PC-3 (cell line): Measurements from ENCODE around the gene CNTFR. TPM values are rescaled to one million over a fixed set of nuclear protein-coding genes. Genes with fewer than 3 reads are reported as not detected.

Experiments used
- ATAC-seq: fragments of 200-7000 bp; cut with Tn5 transposase; 2 replicates; pipeline ENCODE4 v1.9.1; 2020; ENCODE audit warnings: mild to moderate bottlenecking, moderate library complexity
- BruUV-seq: library from RNA; stranded (reverse); fragments of 400-500 nt; replicated peaks from 2 replicates; lab custom pipeline; 2021; lab: Mats Ljungman, UMichigan
- CTCF ChIA-PET: fragments of 300-600 bp; sonication (Branson Sonifier 250); formaldehyde crosslinking; loops from one replicate; lab custom pipeline; 2022; ENCODE audit warnings: antibody characterized with exemption; lab: Charles Lee
- POLR2A ChIA-PET: fragments of 300-600 bp; sonication (Branson Sonifier 250); formaldehyde crosslinking; loops from one replicate; lab custom pipeline; 2022; ENCODE audit warnings: antibody characterized with exemption; ENCODE audit not compliant: unreplicated experiment; lab: Charles Lee
- DNase-seq: peaks from one replicate; pipeline ENCODE4 v3.0.0-alpha.2; 2015
- H2AFZ ChIP-seq: fragments of 300-600 bp; sonication (generic); 2 replicates; pipeline ENCODE4 v1.6.0; 2016; ENCODE audit warnings: antibody characterized with exemption, low read length
- H3F3A ChIP-seq: fragments of 300-600 bp; sonication (generic); one replicate; pipeline ENCODE4 v1.6.0; 2017; ENCODE audit warnings: antibody characterized with exemption, low read length, control low read depth, mild to moderate bottlenecking; ENCODE audit not compliant: unreplicated experiment
- H3K27ac ChIP-seq: fragments of 300-600 bp; sonication (generic); 2 replicates; pipeline ENCODE4 v1.5.1; 2016; ENCODE audit warnings: mild to moderate bottlenecking, low read length
- H3K27me3 ChIP-seq: fragments of 300-600 bp; sonication (generic); 2 replicates; pipeline ENCODE4 v1.6.1; 2016; ENCODE audit warnings: low read length, mixed read lengths
- H3K36me3 ChIP-seq: fragments of 300-600 bp; sonication (generic); 2 replicates; pipeline ENCODE4 v1.6.1; 2016; ENCODE audit warnings: low read depth, mixed run types, low read length, mixed read lengths
- H3K4me1 ChIP-seq: fragments of 300-600 bp; sonication (generic); 2 replicates; pipeline ENCODE4 v1.5.1; 2016; ENCODE audit warnings: low read length; ENCODE audit not compliant: insufficient read depth
- H3K4me2 ChIP-seq: fragments of 300-600 bp; sonication (generic); 2 replicates; pipeline ENCODE4 v1.6.0; 2016; ENCODE audit warnings: low read length
- H3K4me3 ChIP-seq: fragments of 300-600 bp; sonication (generic); 2 replicates; pipeline ENCODE4 v1.5.1; 2016; ENCODE audit warnings: mild to moderate bottlenecking, low read length, mixed read lengths
- H3K79me2 ChIP-seq: fragments of 300-600 bp; sonication (generic); 2 replicates; pipeline ENCODE4 v1.6.1; 2017; ENCODE audit warnings: low read length, mixed read lengths
- H3K9ac ChIP-seq: fragments of 300-600 bp; sonication (generic); 2 replicates; pipeline ENCODE4 v1.6.0; 2016; ENCODE audit warnings: mild to moderate bottlenecking, low read length
- H3K9me2 ChIP-seq: fragments of 300-600 bp; sonication (generic); replicated peaks from 2 replicates; pipeline ENCODE4 v1.6.1; 2016; ENCODE audit warnings: mixed run types, low read length, mixed read lengths
- H3K9me3 ChIP-seq: fragments of 300-600 bp; sonication (generic); 2 replicates; pipeline ENCODE4 v1.6.1; 2016; ENCODE audit warnings: low read length, mixed read lengths
- H4K20me1 ChIP-seq: fragments of 300-600 bp; sonication (generic); 2 replicates; pipeline ENCODE4 v1.6.1; 2016; ENCODE audit warnings: low read length, mixed read lengths
- CTCF ChIP-seq: fragments of 300-600 bp; sonication (generic); conservative IDR thresholded peaks from 2 replicates; pipeline ENCODE4 v1.5.1; 2017; ENCODE audit warnings: antibody characterized with exemption, low read depth, mild to moderate bottlenecking, low read length
- EZH2 ChIP-seq: fragments of 300-600 bp; sonication (generic); IDR thresholded peaks from one replicate; pipeline ENCODE4 v1.6.1; 2017; ENCODE audit warnings: antibody characterized with exemption, mild to moderate bottlenecking, low read length; ENCODE audit not compliant: unreplicated experiment
- EZH2phosphoT487 ChIP-seq: fragments of 300-600 bp; sonication (generic); IDR thresholded peaks from 2 replicates; pipeline ENCODE4 v1.6.1; 2018; ENCODE audit warnings: mild to moderate bottlenecking, antibody characterized with exemption, low read length, borderline replicate concordance
- intact Hi-C: fragments of 100-400 bp; cut with micrococcal nuclease; formaldehyde crosslinking; loops from 2 replicates; pipeline ENCODE4 v1.9.0; 2023
- total RNA-seq: library from RNA; depleted of rRNA; stranded (reverse); fragments of >200 nt; gene quantifications from 2 replicates; pipeline ENCODE4 v1.2.3, GENCODE V29; 2014

The CNTFR gene
- total RNA-seq, 1 experiment from 2014 or later, result not detected

- Histone ChIP-seq H3F3A (no peaks in the 10 kb centered on the region), H4K20me1 (no peaks in the 10 kb centered on the region), H3K9me3 (no peaks in the 10 kb centered on the region), H2AFZ (no peak overlapping the region), H3K4me2 (no peak overlapping the region), H3K27ac (no peak overlapping the region), H3K79me2 (no peaks in the 10 kb centered on the region), H3K27me3 (no peaks in the 10 kb centered on the region), H3K9ac (no peak overlapping the region), H3K9me2 (no peaks in the 10 kb centered on the region), H3K36me3 (no peaks in the 10 kb centered on the region), H3K4me1 (no peaks in the 10 kb centered on the region), H3K4me3 (no peak overlapping the region)
- intact Hi-C loops, result no loop called here
- ATAC-seq (no peak), DNase-seq (no peak)
- no peak for TF ChIP-seq EZH2phosphoT487
- no peak for TF ChIP-seq EZH2
- ChIA-PET CTCF (no interaction called here), POLR2A (no interaction called here)
- BruUV-seq, result no TSS peak
Measured at GRCh38 chr9:34514401-34514800, 75.1 kb downstream of the CNTFR start.

- H3K36me3 ChIP-seq, result no peaks in the 10 kb centered on the region
- BruUV-seq, result no TSS peak
- H3K9me3 ChIP-seq, result no peaks in the 10 kb centered on the region
- H3K4me3 ChIP-seq, result no peak overlapping the region
- intact Hi-C loops, result no loop called here
- peak; percentile 2 for DNase-seq
- no peak overlapping the region for H3K9ac ChIP-seq
- TF ChIP-seq EZH2phosphoT487, result no peak
- no peak for TF ChIP-seq EZH2
- TF ChIP-seq CTCF, result no peak
- H3F3A ChIP-seq, result no peaks in the 10 kb centered on the region
- no peak overlapping the region for H2AFZ ChIP-seq
- no peaks in the 10 kb centered on the region for H3K27me3 ChIP-seq
- no peaks in the 10 kb centered on the region for H3K79me2 ChIP-seq
- no peaks in the 10 kb centered on the region for H3K9me2 ChIP-seq
- H3K27ac ChIP-seq, result no peak overlapping the region
- ChIA-PET CTCF (no interaction called here), POLR2A (interaction anchor here (0.7 kb wide), 1 partner anchor 1178 kb away, joined by 5 read pairs; no protein-coding TSS in a partner anchor)
- H3K4me1 ChIP-seq, result no peaks in the 10 kb centered on the region
- no peak for ATAC-seq
- H4K20me1 ChIP-seq, result no peaks in the 10 kb centered on the region
- no peak overlapping the region for H3K4me2 ChIP-seq
Measured at GRCh38 chr9:34513567-34514214, 75.8 kb downstream of the CNTFR start.

GRCh38 chr9:34512131-34513078 lies 77.1 kb downstream of the CNTFR start:
- ATAC-seq, result no peak
- no peaks in the 10 kb centered on the region for H3K4me1 ChIP-seq
- CTCF ChIA-PET, result no interaction called here
- POLR2A ChIA-PET, result interaction anchor here (0.7 kb wide), 1 partner anchor 1179 kb away, joined by 5 read pairs; no protein-coding TSS in a partner anchor
- no peak overlapping the region for H3K27ac ChIP-seq
- BruUV-seq, result no TSS peak
- no peak overlapping the region for H3K9ac ChIP-seq
- H3K79me2 ChIP-seq, result no peaks in the 10 kb centered on the region
- no peaks in the 10 kb centered on the region for H3F3A ChIP-seq
- H3K9me2 ChIP-seq, result no peaks in the 10 kb centered on the region
- H3K36me3 ChIP-seq, result no peaks in the 10 kb centered on the region
- TF ChIP-seq CTCF, result no peak
- no peak for TF ChIP-seq EZH2phosphoT487
- TF ChIP-seq EZH2, result no peak
- intact Hi-C loops, result no loop called here
- H3K4me2 ChIP-seq, result no peak overlapping the region
- no peak for DNase-seq
- no peak overlapping the region for H3K4me3 ChIP-seq
- H3K9me3 ChIP-seq, result no peaks in the 10 kb centered on the region
- H4K20me1 ChIP-seq, result no peaks in the 10 kb centered on the region
- H2AFZ ChIP-seq, result no peak overlapping the region
- no peaks in the 10 kb centered on the region for H3K27me3 ChIP-seq
